ENCODE measurements around the gene SLC35G1. TPM values are rescaled to one million over a fixed set of nuclear protein-coding genes. Genes with fewer than 3 reads are reported as not detected.

Gene SLC35G1, protein sequence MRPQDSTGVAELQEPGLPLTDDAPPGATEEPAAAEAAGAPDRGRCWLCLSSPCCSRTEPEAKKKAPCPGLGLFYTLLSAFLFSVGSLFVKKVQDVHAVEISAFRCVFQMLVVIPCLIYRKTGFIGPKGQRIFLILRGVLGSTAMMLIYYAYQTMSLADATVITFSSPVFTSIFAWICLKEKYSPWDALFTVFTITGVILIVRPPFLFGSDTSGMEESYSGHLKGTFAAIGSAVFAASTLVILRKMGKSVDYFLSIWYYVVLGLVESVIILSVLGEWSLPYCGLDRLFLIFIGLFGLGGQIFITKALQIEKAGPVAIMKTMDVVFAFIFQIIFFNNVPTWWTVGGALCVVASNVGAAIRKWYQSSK
- 10 to 100 TPM; 37.6 to 74.3 (median 59.8) TPM for polyA plus RNA-seq
- long read RNA-seq, donor 1, partial matches to known transcripts, result 0 of 9 reads
- long read RNA-seq, donor 1, other reads (novel, unspliced or antisense), result 6 of 9 reads
- long read RNA-seq, donor 2, transcript SLC35G1-202 (3 exons, 2,402 nt), result major isoform, 8 of 10 reads
- long read RNA-seq, donor 2, partial matches to known transcripts, result 0 of 10 reads
- long read RNA-seq, donor 2, other reads (novel, unspliced or antisense), result 0 of 10 reads
- long read RNA-seq, donor 3, partial matches to known transcripts, result 0 of 5 reads
- long read RNA-seq, donor 3, other reads (novel, unspliced or antisense), result 0 of 5 reads
- long read RNA-seq, donor 4, result 0 reads
- long read RNA-seq, donor 5, partial matches to known transcripts, result 0 of 1 reads
- long read RNA-seq, donor 5, other reads (novel, unspliced or antisense), result 0 of 1 reads
- long read RNA-seq, donor 6, partial matches to known transcripts, result 0 of 5 reads
- long read RNA-seq, donor 6, other reads (novel, unspliced or antisense), result 0 of 5 reads
- long read RNA-seq, donor 7, result 0 reads
- long read RNA-seq, donor 8, result 0 reads
- long read RNA-seq, donor 9, partial matches to known transcripts, result 0 of 1 reads
- long read RNA-seq, donor 9, other reads (novel, unspliced or antisense), result 0 of 1 reads
- long read RNA-seq, donor 10, transcript SLC35G1-202 (3 exons, 2,402 nt), result major isoform, 5 of 6 reads
- long read RNA-seq, donor 10, partial matches to known transcripts, result 0 of 6 reads
- long read RNA-seq, donor 10, other reads (novel, unspliced or antisense), result 0 of 6 reads

DNA sequence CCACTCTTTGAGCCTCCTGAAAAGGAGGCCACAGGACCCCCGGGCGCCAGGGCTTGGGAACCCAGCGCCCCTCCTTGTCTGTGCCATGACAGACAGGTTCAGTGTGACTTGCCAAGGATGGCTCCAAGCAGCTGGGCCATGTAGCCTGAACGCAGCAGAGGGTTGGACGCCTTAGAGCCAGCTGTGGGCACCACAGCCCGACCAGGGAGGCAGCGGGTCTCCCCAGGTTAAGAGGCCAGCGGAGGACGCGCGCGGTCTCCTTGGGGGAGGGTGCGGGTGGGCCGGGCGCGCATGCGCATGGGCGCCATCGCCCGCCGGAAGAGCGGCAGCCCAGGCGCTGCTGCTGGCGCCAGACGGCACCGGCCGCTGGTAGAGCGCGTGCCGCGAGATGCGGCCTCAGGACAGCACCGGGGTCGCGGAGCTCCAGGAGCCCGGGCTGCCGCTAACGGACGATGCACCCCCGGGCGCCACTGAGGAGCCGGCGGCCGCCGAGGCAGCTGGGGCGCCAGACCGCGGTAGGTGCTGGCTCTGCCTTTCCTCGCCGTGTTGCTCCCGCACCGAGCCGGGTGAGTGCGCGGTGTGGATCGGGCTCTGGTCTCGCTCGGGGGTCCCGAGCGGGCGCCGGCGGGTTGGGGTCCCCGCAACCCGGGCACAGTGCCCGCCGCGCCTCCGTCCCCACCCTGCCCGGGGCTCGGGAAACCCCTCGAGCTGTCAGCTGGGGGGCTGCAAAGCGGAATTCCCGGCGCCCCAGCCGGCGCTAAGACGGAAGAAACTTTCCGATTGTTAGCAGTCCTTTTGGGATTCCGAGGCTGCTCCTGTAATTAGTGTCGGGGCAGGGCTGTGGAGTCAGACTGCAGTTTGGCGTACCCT, at the start of gene SLC35G1:
TSS of gene SLC35G1 (plus strand) at position 333 of the 870 bp plus-strand sequence. CDS start at position 389, 56 bp downstream.
- H3K27ac ChIP-seq (ENCODE audit: low read depth in 1 of 3, low read length in 2 of 3), result peak within 1 kb of the TSS; percentile 41 to 91 (median 51)
- H3K4me3 ChIP-seq (ENCODE audit: low read depth in 1 of 3, low read length in 3 of 3), result peak within 1 kb of the TSS; percentile 76 to 97 (median 82)
- H3K27me3 ChIP-seq (ENCODE audit: control insufficient read depth in 3 of 3, insufficient read depth in 3 of 3, low read length in 3 of 3), result no peaks in the 10 kb centered on the region
- DNase-seq (peak; percentile 79 to 91), FAIRE-seq (no peak)
- WGBS, 3 donors, result 0 to 1% (median 0%) methylated on average over 60 to 82 of the region's 82 CpGs
- peaks cover 0 to 3% (median 0%) of the 10 kb centered on the region in 3 donors for H3K36me3 ChIP-seq (ENCODE audit: control insufficient read depth in 3 of 3, insufficient read depth in 2 of 3, low read depth in 1 of 3, low read length in 3 of 3)
- peaks cover 2 to 27% (median 4%) of the 10 kb centered on the region in 3 donors for H3K4me1 ChIP-seq (ENCODE audit: control insufficient read depth in 3 of 3, insufficient read depth in 2 of 3, low read depth in 1 of 3, low read length in 2 of 3)
- no peaks in the 10 kb centered on the region for H3K9me3 ChIP-seq (ENCODE audit: control insufficient read depth in 2 of 2, insufficient read depth in 1 of 2, low read depth in 1 of 2, low read length in 1 of 2)

DNA sequence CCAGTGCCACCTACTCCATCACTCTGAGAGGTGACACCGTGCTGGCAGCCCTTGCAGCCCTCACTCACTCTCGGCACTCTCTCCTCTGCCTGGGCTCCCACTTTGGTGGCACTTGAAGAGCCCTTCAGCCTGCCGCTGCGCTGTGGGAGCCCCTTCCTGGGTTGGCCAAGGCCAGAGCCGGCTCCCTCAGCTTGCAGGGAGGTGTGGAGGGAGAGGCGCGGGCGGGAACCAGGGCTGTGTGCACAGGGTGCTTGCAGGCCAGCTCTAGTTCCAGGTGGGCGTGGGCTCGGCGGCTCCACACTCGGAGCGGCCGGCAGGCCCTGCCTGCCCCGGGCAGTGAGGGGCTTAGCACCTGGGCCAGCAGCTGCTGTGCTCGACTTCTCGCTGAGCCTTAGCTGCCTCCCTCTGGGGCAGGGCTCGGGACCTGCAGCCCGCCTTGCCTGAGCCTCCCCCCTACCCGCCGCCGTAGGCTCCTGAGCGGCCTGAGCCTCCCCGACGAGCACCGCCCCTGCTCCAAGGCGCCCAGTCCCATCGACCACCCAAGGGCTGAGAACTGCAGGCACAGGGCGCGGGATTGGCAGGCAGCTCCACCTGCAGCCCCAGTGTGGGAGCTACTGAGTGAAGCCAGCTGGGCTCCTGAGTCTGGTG, 48.7 kb upstream of the SLC35G1 start:
- FAIRE-seq (no peak), DNase-seq (no peak)
- Histone ChIP-seq H3K9me3 (ENCODE audit: control insufficient read depth in 2 of 2, insufficient read depth in 1 of 2, low read depth in 1 of 2, low read length in 1 of 2) (peaks cover 0 to 5% of the 10 kb centered on the region in 2 donors), H3K4me3 (ENCODE audit: low read depth in 1 of 3, low read length in 3 of 3) (no peak overlapping the region), H3K36me3 (ENCODE audit: control insufficient read depth in 3 of 3, insufficient read depth in 2 of 3, low read depth in 1 of 3, low read length in 3 of 3) (no peaks in the 10 kb centered on the region), H3K27me3 (ENCODE audit: control insufficient read depth in 3 of 3, insufficient read depth in 3 of 3, low read length in 3 of 3) (no peaks in the 10 kb centered on the region), H3K27ac (ENCODE audit: low read depth in 1 of 3, low read length in 2 of 3) (no peak overlapping the region), H3K4me1 (ENCODE audit: control insufficient read depth in 3 of 3, insufficient read depth in 2 of 3, low read depth in 1 of 3, low read length in 2 of 3) (peaks cover 0 to 3% (median 0%) of the 10 kb centered on the region in 3 donors)
- WGBS, 3 donors, result 91 to 95% (median 94%) methylated on average over 26 to 30 of the region's 30 CpGs

DNA sequence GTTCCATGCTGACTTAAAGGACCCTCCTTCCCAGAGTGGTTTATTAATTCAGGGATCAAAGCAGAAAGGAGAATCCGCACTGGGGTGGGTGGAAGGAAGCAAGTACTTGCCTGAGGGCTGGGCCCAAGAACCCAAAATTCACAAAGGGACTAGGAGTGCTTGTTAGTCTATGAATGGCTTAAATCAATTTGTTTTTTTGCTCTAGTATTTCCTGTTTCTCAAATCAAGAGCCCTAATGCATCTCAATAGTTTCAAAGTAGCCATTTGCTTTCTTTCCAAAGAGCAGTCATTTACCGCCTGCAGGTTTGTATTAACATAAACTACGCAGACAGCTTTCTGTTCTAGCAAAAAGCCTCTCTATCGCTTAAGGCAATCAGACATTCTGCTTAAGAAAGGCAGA, 44.2 kb upstream of the SLC35G1 start:
- WGBS, 3 donors, result 71 to 93% (median 93%) methylated on average over 4 of the region's 4 CpGs

DNA sequence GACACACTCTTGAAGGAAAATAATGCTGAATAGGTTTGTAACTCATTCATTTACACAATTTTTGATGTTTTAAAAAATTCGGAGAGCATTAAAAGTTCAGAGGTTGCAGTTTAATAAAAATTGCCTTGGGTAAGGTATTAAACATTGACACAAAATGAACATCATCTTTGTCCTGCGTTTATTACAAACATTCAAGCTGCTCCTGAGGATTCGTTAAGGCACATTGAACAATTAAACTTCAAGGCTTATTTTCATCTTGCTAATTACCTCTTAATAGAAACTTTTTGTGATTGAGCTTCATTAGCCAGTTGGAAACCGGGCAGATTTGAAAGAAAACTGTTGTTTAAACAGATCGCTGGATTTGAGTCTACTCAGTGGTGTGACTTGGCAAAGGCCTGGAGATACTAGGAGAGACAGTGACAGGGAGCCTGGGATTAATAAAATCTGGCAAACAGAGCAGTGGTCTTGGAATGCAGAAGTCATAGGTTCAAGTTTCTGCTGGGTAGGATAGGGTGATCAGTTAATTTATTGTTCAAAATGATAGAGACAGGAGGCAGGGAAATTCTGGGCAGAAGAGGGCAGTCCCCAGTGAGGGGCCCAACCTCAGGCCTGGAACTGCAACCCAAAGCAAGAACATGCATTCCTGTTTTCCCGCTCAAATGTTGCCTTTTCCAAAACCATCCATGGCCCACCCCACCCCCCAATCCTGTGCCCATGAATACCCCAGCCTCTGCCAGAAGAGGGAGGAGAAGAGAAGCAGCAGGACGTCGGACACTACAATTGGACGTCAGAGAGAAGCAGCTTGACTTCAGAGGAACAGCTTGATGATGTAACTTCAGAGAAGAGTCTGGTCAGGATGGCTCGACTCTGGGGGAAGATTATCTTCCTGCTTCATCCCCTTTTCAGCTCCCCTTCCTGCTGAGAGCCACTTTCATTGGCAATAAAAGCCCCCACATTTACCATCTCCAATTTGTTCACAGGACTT, 43.5 kb upstream of the SLC35G1 start:
- Histone ChIP-seq H3K27me3 (ENCODE audit: control insufficient read depth in 3 of 3, insufficient read depth in 3 of 3, low read length in 3 of 3) (no peaks in the 10 kb centered on the region), H3K9me3 (ENCODE audit: control insufficient read depth in 2 of 2, insufficient read depth in 1 of 2, low read depth in 1 of 2, low read length in 1 of 2) (peaks cover 0 to 14% of the 10 kb centered on the region in 2 donors), H3K36me3 (ENCODE audit: control insufficient read depth in 3 of 3, insufficient read depth in 2 of 3, low read depth in 1 of 3, low read length in 3 of 3) (no peaks in the 10 kb centered on the region), H3K27ac (ENCODE audit: low read depth in 1 of 3, low read length in 2 of 3) (no peak overlapping the region), H3K4me1 (ENCODE audit: control insufficient read depth in 3 of 3, insufficient read depth in 2 of 3, low read depth in 1 of 3, low read length in 2 of 3) (peaks cover 1 to 7% (median 4%) of the 10 kb centered on the region in 3 donors), H3K4me3 (ENCODE audit: low read depth in 1 of 3, low read length in 3 of 3) (no peak overlapping the region)
- DNase-seq, result no peak
- 79 to 88% (median 82%) methylated on average over 10 of the region's 10 CpGs for WGBS, 3 donors
- FAIRE-seq, result no peak

More for the DNA sequence above, 44.2 kb upstream of the SLC35G1 start:
- Histone ChIP-seq H3K27me3 (ENCODE audit: control insufficient read depth in 3 of 3, insufficient read depth in 3 of 3, low read length in 3 of 3) (no peaks in the 10 kb centered on the region), H3K4me1 (ENCODE audit: control insufficient read depth in 3 of 3, insufficient read depth in 2 of 3, low read depth in 1 of 3, low read length in 2 of 3) (peaks cover 0 to 4% (median 2%) of the 10 kb centered on the region in 3 donors), H3K27ac (ENCODE audit: low read depth in 1 of 3, low read length in 2 of 3) (no peak overlapping the region), H3K9me3 (ENCODE audit: control insufficient read depth in 2 of 2, insufficient read depth in 1 of 2, low read depth in 1 of 2, low read length in 1 of 2) (peaks cover 0 to 14% of the 10 kb centered on the region in 2 donors), H3K4me3 (ENCODE audit: low read depth in 1 of 3, low read length in 3 of 3) (no peak overlapping the region), H3K36me3 (ENCODE audit: control insufficient read depth in 3 of 3, insufficient read depth in 2 of 3, low read depth in 1 of 3, low read length in 3 of 3) (no peaks in the 10 kb centered on the region)
- FAIRE-seq (no peak), DNase-seq (no peak)

DNA sequence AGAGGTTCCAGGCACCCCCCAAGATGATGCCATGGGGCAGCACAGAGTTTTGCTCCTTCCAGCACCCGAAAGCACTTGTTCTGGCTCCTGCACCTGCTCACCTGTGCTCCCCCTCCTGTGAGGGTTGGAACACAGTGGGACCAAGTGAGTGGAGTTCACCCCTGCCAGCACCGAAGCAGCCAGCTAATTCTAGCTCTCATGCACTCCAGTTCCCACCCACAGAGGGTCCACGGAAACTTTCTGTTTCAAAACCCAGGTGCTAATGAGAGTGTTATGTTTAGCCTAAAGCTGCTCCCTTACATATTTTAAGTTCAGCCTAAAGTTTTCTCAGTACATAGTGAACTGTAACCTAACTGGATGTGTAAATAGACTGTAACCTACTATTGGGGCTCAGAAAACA, 42.6 kb upstream of the SLC35G1 start:
- WGBS, 3 donors, result 75 to 83% (median 82%) methylated on average over 3 of the region's 3 CpGs
- FAIRE-seq, result no peak
- Histone ChIP-seq H3K9me3 (ENCODE audit: control insufficient read depth in 2 of 2, insufficient read depth in 1 of 2, low read depth in 1 of 2, low read length in 1 of 2) (peaks cover 0 to 14% of the 10 kb centered on the region in 2 donors), H3K4me3 (ENCODE audit: low read depth in 1 of 3, low read length in 3 of 3) (no peak overlapping the region), H3K36me3 (ENCODE audit: control insufficient read depth in 3 of 3, insufficient read depth in 2 of 3, low read depth in 1 of 3, low read length in 3 of 3) (no peaks in the 10 kb centered on the region), H3K4me1 (ENCODE audit: control insufficient read depth in 3 of 3, insufficient read depth in 2 of 3, low read depth in 1 of 3, low read length in 2 of 3) (peaks cover 4 to 15% (median 7%) of the 10 kb centered on the region in 3 donors), H3K27ac (ENCODE audit: low read depth in 1 of 3, low read length in 2 of 3) (no peak overlapping the region), H3K27me3 (ENCODE audit: control insufficient read depth in 3 of 3, insufficient read depth in 3 of 3, low read length in 3 of 3) (no peaks in the 10 kb centered on the region)
- no peak for DNase-seq

DNA sequence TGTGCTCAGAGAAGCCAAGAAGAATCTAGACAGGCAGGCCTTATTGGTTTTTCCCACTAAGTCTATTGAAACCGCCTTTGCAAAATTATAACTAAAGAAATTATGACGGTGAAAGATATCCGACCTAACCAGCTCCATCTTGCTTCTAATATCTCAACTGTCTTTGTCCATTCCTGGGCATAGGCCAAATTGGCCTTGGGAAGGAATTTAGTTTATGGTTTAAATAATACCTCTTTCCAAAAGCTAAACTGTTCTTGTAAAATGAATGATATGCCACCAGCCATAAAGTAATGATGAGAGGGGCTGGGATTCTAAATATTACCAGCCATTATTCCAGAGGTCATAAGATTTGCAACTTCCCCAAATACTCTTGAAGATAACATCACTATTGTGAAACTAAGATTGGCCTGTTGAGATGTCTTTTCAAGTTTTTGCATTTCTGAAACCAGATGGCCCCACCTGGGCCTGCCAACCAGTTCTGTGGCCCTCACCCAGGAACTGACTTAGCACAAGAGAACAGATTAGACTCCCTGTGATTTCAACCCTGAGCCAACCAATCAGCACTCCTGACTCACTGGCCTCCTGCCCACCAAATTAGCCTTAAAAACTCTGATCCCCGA, 41.2 kb upstream of the SLC35G1 start:
- FAIRE-seq (no peak), DNase-seq (no peak)
- Histone ChIP-seq H3K27ac (ENCODE audit: low read depth in 1 of 3, low read length in 2 of 3) (no peak overlapping the region), H3K36me3 (ENCODE audit: control insufficient read depth in 3 of 3, insufficient read depth in 2 of 3, low read depth in 1 of 3, low read length in 3 of 3) (no peaks in the 10 kb centered on the region), H3K4me1 (ENCODE audit: control insufficient read depth in 3 of 3, insufficient read depth in 2 of 3, low read depth in 1 of 3, low read length in 2 of 3) (peaks cover 4 to 25% (median 8%) of the 10 kb centered on the region in 3 donors), H3K9me3 (ENCODE audit: control insufficient read depth in 2 of 2, insufficient read depth in 1 of 2, low read depth in 1 of 2, low read length in 1 of 2) (peaks cover 0 to 14% of the 10 kb centered on the region in 2 donors), H3K4me3 (ENCODE audit: low read depth in 1 of 3, low read length in 3 of 3) (no peak overlapping the region), H3K27me3 (ENCODE audit: control insufficient read depth in 3 of 3, insufficient read depth in 3 of 3, low read length in 3 of 3) (no peaks in the 10 kb centered on the region)
- 76 to 83% (median 78%) methylated on average over 4 of the region's 4 CpGs for WGBS, 3 donors

Data from small intestine (tissue), 16 donors.